ENCODE results near the gene BPIFB4. TPM values are rescaled to one million over a fixed set of nuclear protein-coding genes. Genes with fewer than 3 reads are reported as not detected.

BPIFB4 gene
- total and polyA plus RNA-seq, 2 donors (not counting 1 experiment from before 2014, with no cell fraction given): not detected

- H3K36me3 ChIP-seq (ENCODE audit: control insufficient read depth, insufficient read depth, low read length): no peaks in the 10 kb centered on the region
- no peaks in the 10 kb centered on the region for H4K20me1 ChIP-seq (ENCODE audit: control insufficient read depth, extremely low read depth, insufficient read depth, low read length)
- no peak overlapping the region for H3K4me2 ChIP-seq (ENCODE audit: extremely low read depth, insufficient read depth, low read length)
- DNase-seq (ENCODE audit: low read depth in 2 of 2): no peak
- H2AFZ ChIP-seq (ENCODE audit: low read length): no peak overlapping the region
- no peak overlapping the region for H3K4me3 ChIP-seq (replicated peaks in 1 of 4; ENCODE audit: control extremely low read depth in 1 of 4, insufficient read depth in 1 of 4, low read depth in 3 of 4, low read length in 4 of 4)
- H3K4me1 ChIP-seq (ENCODE audit: control insufficient read depth, extremely low read depth, insufficient read depth, low read length): no peaks in the 10 kb centered on the region
- no peaks in the 10 kb centered on the region for H3K9me3 ChIP-seq (ENCODE audit: control insufficient read depth, insufficient read depth, low read depth, low read length)
- no peak overlapping the region for H3K27ac ChIP-seq (ENCODE audit: insufficient read depth, low read length)
- TF ChIP-seq, protein P1, sequence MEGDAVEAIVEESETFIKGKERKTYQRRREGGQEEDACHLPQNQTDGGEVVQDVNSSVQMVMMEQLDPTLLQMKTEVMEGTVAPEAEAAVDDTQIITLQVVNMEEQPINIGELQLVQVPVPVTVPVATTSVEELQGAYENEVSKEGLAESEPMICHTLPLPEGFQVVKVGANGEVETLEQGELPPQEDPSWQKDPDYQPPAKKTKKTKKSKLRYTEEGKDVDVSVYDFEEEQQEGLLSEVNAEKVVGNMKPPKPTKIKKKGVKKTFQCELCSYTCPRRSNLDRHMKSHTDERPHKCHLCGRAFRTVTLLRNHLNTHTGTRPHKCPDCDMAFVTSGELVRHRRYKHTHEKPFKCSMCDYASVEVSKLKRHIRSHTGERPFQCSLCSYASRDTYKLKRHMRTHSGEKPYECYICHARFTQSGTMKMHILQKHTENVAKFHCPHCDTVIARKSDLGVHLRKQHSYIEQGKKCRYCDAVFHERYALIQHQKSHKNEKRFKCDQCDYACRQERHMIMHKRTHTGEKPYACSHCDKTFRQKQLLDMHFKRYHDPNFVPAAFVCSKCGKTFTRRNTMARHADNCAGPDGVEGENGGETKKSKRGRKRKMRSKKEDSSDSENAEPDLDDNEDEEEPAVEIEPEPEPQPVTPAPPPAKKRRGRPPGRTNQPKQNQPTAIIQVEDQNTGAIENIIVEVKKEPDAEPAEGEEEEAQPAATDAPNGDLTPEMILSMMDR (conservative IDR thresholded peaks at IDR 0.05 in 1 of 2, IDR thresholded peaks at IDR 0.05 in 1 of 2; ENCODE audit: low read depth in 1 of 2, low read length in 2 of 2): no peak
- no peak for TF ChIP-seq EZH2 (IDR thresholded peaks at IDR 0.05; ENCODE audit: low read length, missing control alignments)
- H3K79me2 ChIP-seq (ENCODE audit: control insufficient read depth, insufficient read depth, low read length): no peaks in the 10 kb centered on the region
- no peak overlapping the region for H3K9ac ChIP-seq (ENCODE audit: insufficient read depth, low read length)
- H3K27me3 ChIP-seq (ENCODE audit: control insufficient read depth, insufficient read depth, low read length): no peaks in the 10 kb centered on the region
Observed at GRCh38 chr20:33051333-33051732, 28.1 kb upstream of the BPIFB4 start.

GRCh38 chr20:33053291-33054106, 25.9 kb upstream of the BPIFB4 start, which contains the start of gene BPIFB3:
BPIFB3 (plus strand) TSS chr20:33053903; CDS start chr20:33055436, 1,533 bp downstream.
- Histone ChIP-seq H2AFZ (ENCODE audit: low read length) (no peak within 1 kb of the TSS), H3K4me3 (replicated peaks in 1 of 4; ENCODE audit: control extremely low read depth in 1 of 4, insufficient read depth in 1 of 4, low read depth in 3 of 4, low read length in 4 of 4) (no peak within 1 kb of the TSS), H3K9me3 (ENCODE audit: control insufficient read depth, insufficient read depth, low read depth, low read length) (no peaks in the 10 kb centered on the region), H3K9ac (ENCODE audit: insufficient read depth, low read length) (no peak within 1 kb of the TSS), H3K27me3 (ENCODE audit: control insufficient read depth, insufficient read depth, low read length) (no peaks in the 10 kb centered on the region), H3K4me1 (ENCODE audit: control insufficient read depth, extremely low read depth, insufficient read depth, low read length) (no peaks in the 10 kb centered on the region), H3K36me3 (ENCODE audit: control insufficient read depth, insufficient read depth, low read length) (no peaks in the 10 kb centered on the region), H3K27ac (ENCODE audit: insufficient read depth, low read length) (no peak within 1 kb of the TSS), H3K79me2 (ENCODE audit: control insufficient read depth, insufficient read depth, low read length) (no peaks in the 10 kb centered on the region), H3K4me2 (ENCODE audit: extremely low read depth, insufficient read depth, low read length) (no peak within 1 kb of the TSS), H4K20me1 (ENCODE audit: control insufficient read depth, extremely low read depth, insufficient read depth, low read length) (no peaks in the 10 kb centered on the region)
- TF ChIP-seq, protein P1 (conservative IDR thresholded peaks at IDR 0.05 in 1 of 2, IDR thresholded peaks at IDR 0.05 in 1 of 2; ENCODE audit: low read depth in 1 of 2, low read length in 2 of 2): no peak
- TF ChIP-seq EZH2 (IDR thresholded peaks at IDR 0.05; ENCODE audit: low read length, missing control alignments): no peak
- DNase-seq (ENCODE audit: low read depth in 2 of 2): no peak

DNA sequence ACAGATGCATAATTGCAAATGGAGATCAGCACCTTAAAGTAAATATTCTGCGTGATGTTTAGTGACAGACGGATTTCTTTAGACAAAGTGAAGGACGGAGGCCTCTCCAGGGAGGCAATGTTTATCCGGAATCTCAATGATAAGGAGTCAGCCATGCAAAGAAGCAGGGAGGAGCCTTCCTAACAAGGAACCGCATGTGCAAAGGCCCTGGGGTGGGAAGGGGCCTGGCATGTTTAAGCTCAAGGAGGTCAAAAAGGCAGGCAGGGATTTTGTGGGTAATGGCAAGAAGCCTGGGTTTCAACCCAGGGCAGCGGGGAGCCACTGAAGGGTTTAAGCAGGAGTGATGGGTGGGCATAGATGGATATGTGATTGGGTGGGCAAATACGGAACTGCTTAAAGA, 25.1 kb upstream of the BPIFB4 start:
- Histone ChIP-seq H3K4me1 (ENCODE audit: control insufficient read depth, extremely low read depth, insufficient read depth, low read length) (no peaks in the 10 kb centered on the region), H3K27ac (ENCODE audit: insufficient read depth, low read length) (no peak overlapping the region), H3K36me3 (ENCODE audit: control insufficient read depth, insufficient read depth, low read length) (no peaks in the 10 kb centered on the region), H3K4me3 (replicated peaks in 1 of 4; ENCODE audit: control extremely low read depth in 1 of 4, insufficient read depth in 1 of 4, low read depth in 3 of 4, low read length in 4 of 4) (no peak overlapping the region), H3K9ac (ENCODE audit: insufficient read depth, low read length) (no peak overlapping the region), H3K9me3 (ENCODE audit: control insufficient read depth, insufficient read depth, low read depth, low read length) (no peaks in the 10 kb centered on the region), H2AFZ (ENCODE audit: low read length) (no peak overlapping the region), H4K20me1 (ENCODE audit: control insufficient read depth, extremely low read depth, insufficient read depth, low read length) (no peaks in the 10 kb centered on the region), H3K4me2 (ENCODE audit: extremely low read depth, insufficient read depth, low read length) (no peak overlapping the region), H3K27me3 (ENCODE audit: control insufficient read depth, insufficient read depth, low read length) (no peaks in the 10 kb centered on the region), H3K79me2 (ENCODE audit: control insufficient read depth, insufficient read depth, low read length) (no peaks in the 10 kb centered on the region)
- TF ChIP-seq EZH2 (IDR thresholded peaks at IDR 0.05; ENCODE audit: low read length, missing control alignments): no peak
- TF ChIP-seq, protein P1 (conservative IDR thresholded peaks at IDR 0.05 in 1 of 2, IDR thresholded peaks at IDR 0.05 in 1 of 2; ENCODE audit: low read depth in 1 of 2, low read length in 2 of 2): no peak
- DNase-seq (ENCODE audit: low read depth in 2 of 2): no peak

Data from fibroblast of lung (primary cell).